BLaER1 treated with 17β-estradiol and CSF1 and Interleukin-3, amounts not matched to agents 10 nM and 100 nM (cell line): ENCODE results near the gene EEFSEC.

Experiments used
- H3K27ac ChIP-seq, 11 experiments: shearing (Covaris generic); formaldehyde crosslinking; 2 replicates each; pipeline ENCODE4 v1.8.1; 2022
- H3K27me3 ChIP-seq, 11 experiments: shearing (Covaris generic); formaldehyde crosslinking; 2 replicates each; pipeline ENCODE4 v1.8.1; 2022
- H3K36me3 ChIP-seq, 11 experiments: shearing (Covaris generic); formaldehyde crosslinking; 2 replicates each; pipeline ENCODE4 v1.8.1; 2022
- H3K4me1 ChIP-seq, 10 experiments: shearing (Covaris generic); formaldehyde crosslinking; 2 replicates each; pipeline ENCODE4 v1.8.1; 2022
- H3K4me2 ChIP-seq, 11 experiments: shearing (Covaris generic); formaldehyde crosslinking; 2 replicates each; pipeline ENCODE4 v1.8.1; 2022
- H3K4me3 ChIP-seq, 10 experiments: shearing (Covaris generic); formaldehyde crosslinking; 2 replicates each; pipeline ENCODE4 v1.8.1; 2022
- H3K9ac ChIP-seq, 11 experiments: shearing (Covaris generic); formaldehyde crosslinking; 2 replicates each; pipeline ENCODE4 v1.8.1; 2022
- H3K9me3 ChIP-seq, 11 experiments: shearing (Covaris generic); formaldehyde crosslinking; replicated peaks in 1 of 11; 2 replicates each; pipeline ENCODE4 v1.8.1; 2022
- H4K20me1 ChIP-seq, 11 experiments: shearing (Covaris generic); formaldehyde crosslinking; 2 replicates each; pipeline ENCODE4 v1.8.1; 2022
- Cebpa-rat ChIP-seq, 11 experiments: shearing (Covaris generic); IDR thresholded peaks; 2 replicates each; pipeline ENCODE4 v1.8.1; 2022

EEFSEC gene

DNA sequence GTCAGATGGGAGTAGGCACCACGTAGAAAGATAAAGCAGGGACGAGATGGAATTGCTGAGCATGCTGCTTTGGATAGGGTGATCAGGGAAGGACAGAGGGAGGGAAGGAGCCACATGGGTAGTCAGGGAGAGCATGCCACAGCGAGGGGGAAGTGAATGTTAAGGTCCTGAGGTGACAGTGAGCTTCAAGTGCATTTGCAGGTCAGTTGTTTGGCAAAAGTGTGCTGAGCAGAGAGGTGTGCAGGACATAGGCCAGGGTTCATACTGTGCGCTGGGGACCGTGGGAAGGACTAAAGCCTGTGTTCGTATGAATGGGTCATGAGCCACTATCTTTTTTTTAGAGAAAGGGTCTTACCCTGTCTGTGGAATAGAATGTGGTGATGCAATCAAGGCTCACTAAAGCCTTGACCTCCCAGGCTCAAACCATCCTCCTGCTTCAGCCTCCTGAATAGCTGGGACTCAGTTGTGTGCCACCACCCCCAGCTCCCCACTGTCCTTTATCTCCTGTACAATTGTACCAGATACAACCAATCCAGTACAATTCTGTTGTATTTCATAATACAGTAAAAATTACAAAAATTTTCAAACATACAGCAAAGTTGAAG lies 205.9 kb downstream of the EEFSEC start:
- 0 out of 20 replicates have a peak, but pooled peaks cover 0 to 6% (median 0%) of the 10 kb centered on the region in 10 experiments for H3K4me1 ChIP-seq
- peaks cover 0 to 24% (median 9%) of the 10 kb centered on the region in 11 experiments; a peak in 8 of 22 replicates for H3K36me3 ChIP-seq
- H3K27me3 ChIP-seq = no peaks in the 10 kb centered on the region
- peak in 1 of 11 experiments; percentile 63; a peak in 2 of 22 replicates for TF ChIP-seq Cebpa-rat (IDR thresholded peaks at IDR 0.05)
- no peak overlapping the region for H3K27ac ChIP-seq
- no peaks in the 10 kb centered on the region for H3K9me3 ChIP-seq
- H3K4me2 ChIP-seq = no peak overlapping the region
- H3K9ac ChIP-seq = no peak overlapping the region
- H4K20me1 ChIP-seq = peaks cover 0 to 16% (median 0%) of the 10 kb centered on the region in 11 experiments; a peak in 6 of 22 replicates
- no peak overlapping the region for H3K4me3 ChIP-seq

DNA sequence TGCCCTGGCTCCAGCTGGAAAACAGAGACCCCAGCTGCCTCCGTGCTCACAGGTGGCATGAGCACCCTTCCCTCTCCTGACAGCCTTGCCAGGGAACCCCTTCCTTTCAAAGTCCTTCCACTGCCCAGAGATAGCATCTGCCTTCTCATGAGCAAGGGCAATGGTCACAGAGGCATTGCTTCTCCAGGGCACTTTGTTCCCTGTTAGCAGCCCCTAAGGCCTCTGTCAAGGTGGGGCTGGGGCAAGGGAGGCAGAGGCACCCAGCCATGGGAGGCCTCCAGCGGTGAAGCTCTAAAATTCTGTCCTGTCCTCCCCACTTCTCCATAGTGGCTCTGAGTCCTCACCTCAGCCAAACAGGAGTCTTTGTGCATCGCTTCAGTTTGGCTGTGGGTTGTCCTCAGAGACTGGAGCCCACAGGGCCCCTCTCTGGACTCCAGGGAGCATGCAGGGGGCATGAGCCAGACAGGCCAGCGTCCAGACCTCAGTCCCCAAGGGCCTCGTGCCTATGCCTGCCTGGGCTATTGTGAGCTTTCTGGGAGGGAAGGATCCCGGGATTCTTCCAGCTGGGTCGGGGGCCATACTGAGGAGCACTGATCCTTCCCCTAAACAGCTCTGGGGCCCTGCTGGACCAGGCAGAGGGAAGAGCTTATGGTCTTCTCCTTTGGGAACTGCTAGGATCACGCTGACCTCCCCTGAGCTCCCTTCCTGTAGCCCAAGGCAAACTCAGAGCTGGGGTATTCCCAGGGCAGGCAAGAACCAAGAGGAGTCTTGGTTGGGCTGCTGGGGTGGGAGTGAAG lies 206.8 kb downstream of the EEFSEC start:
- Histone ChIP-seq H3K27me3 (no peaks in the 10 kb centered on the region), H3K4me3 (no peak overlapping the region), H3K4me2 (no peak overlapping the region), H3K4me1 (0 out of 20 replicates have a peak, but pooled peaks cover 0 to 6% (median 0%) of the 10 kb centered on the region in 10 experiments), H3K9ac (no peak overlapping the region), H3K27ac (no peak overlapping the region), H3K9me3 (no peaks in the 10 kb centered on the region), H3K36me3 (peaks cover 0 to 24% (median 9%) of the 10 kb centered on the region in 11 experiments; a peak in 8 of 22 replicates), H4K20me1 (peaks cover 0 to 25% (median 0%) of the 10 kb centered on the region in 11 experiments; a peak in 6 of 22 replicates)
- no peak for TF ChIP-seq Cebpa-rat (IDR thresholded peaks at IDR 0.05)

DNA sequence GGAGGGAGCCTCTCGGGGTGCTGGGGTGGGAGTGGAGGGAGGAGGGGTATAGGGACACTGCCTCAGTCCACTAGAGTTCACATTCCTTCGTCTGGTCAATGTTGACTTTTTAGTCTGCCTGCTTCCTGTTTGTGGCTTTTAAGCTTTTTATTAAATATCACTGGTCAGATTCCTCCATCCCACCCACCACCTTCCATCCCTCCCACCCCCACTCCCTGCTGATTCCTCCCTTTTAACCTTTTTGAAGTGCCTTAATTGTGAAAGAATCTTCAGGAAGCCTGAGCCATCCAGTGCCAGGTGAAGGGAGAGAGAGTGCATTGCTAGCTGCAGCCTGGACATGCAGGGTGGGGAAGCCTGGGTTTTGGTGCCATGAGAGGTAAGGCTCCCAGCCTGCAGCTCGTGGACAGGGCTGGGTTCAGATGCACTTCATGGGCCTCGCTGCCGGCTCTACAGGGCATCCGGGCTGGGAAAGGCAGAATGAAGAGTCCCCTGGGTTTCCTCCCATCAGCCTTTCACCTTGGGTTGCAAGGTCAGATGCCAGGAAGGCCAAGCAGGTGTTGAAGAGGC lies 207.5 kb downstream of the EEFSEC start:
- peaks cover 0 to 31% (median 0%) of the 10 kb centered on the region in 11 experiments; a peak in 5 of 22 replicates for H4K20me1 ChIP-seq
- H3K4me3 ChIP-seq = no peak overlapping the region
- no peak overlapping the region for H3K27ac ChIP-seq
- no peak overlapping the region for H3K9ac ChIP-seq
- H3K4me2 ChIP-seq = no peak overlapping the region
- TF ChIP-seq Cebpa-rat (IDR thresholded peaks at IDR 0.05) = no peak
- H3K27me3 ChIP-seq = no peaks in the 10 kb centered on the region
- H3K36me3 ChIP-seq = peaks cover 0 to 24% (median 9%) of the 10 kb centered on the region in 11 experiments; a peak in 8 of 22 replicates
- H3K9me3 ChIP-seq = no peaks in the 10 kb centered on the region
- 0 out of 20 replicates have a peak, but pooled peaks cover 0 to 6% (median 0%) of the 10 kb centered on the region in 10 experiments for H3K4me1 ChIP-seq

DNA sequence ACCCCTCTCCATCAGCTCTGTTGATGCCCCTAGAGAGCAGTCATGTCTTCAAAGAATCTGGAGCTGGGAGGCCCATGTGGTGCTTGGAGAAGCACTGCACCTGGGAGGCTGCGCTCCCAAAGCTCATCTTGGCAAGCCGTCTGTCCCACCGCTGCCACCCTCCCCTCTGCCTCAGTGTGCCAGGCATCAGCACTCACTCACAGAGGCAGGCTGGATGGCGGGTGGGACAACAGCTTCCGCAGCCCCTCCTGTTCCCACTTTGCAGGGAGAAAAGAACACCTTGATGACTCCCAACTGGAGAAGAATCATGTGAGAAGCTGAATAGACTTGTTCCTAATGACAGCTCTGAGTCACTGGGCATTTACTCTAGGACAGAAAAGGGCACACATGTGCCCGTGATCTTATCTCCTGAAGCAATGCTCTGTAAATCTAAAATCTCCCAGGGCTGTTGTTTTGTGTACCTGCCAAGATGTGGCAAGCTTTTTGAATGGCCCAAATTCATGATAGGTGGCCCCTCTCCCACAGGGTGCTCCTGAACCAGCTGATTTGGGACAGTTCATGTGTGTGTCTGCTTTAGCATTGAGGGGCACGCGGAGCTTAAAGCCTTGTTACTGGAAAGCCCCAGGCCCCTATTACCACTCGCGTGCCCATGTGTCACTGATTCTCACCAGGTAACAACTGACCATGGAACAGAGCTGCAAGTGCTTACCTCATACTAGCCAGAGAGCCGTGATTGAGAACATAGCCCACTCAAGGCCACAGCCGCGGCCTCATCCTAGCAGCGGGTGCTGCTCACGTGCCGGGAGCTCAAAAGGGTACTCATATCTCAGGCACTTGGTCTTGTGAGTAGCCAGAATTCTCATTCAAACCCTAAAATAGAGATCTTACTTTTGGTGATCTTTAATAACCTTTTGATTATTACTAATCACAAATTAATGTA lies 209.0 kb downstream of the EEFSEC start:
- H3K4me3 ChIP-seq = no peak overlapping the region
- H3K4me2 ChIP-seq = no peak overlapping the region
- no peaks in the 10 kb centered on the region for H3K27me3 ChIP-seq
- TF ChIP-seq Cebpa-rat (IDR thresholded peaks at IDR 0.05) = no peak
- no peaks in the 10 kb centered on the region for H3K9me3 ChIP-seq
- no peak overlapping the region for H3K27ac ChIP-seq
- peaks cover 0 to 8% (median under 1%) of the 10 kb centered on the region in 10 experiments; a peak in 6 of 20 replicates for H3K4me1 ChIP-seq
- H3K36me3 ChIP-seq = peaks cover 0 to 29% (median 10%) of the 10 kb centered on the region in 11 experiments; a peak in 10 of 22 replicates
- no peak overlapping the region for H3K9ac ChIP-seq
- peaks cover 0 to 40% (median 0%) of the 10 kb centered on the region in 11 experiments; a peak in 6 of 22 replicates for H4K20me1 ChIP-seq

DNA sequence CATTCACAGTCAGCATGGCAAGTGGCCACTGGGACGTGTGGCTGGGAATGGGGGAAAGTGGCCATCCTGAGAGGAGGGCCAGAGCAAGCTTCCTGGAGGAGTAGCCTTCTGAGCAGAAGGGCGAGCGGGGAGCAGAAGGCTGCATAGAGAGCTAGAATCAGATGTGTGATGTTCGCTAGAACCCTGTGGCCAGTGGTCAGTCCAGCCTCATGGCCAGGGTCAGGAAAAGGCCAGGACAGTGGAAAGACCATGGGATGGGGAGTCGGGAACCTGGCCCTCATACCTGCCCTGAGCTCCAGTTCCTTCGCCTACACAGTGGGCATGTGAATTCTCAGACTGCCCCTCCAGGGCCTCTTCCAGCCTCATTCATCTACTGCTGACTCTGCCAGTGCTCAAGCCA lies 211.0 kb downstream of the EEFSEC start:
- Histone ChIP-seq H3K9me3 (no peaks in the 10 kb centered on the region), H3K4me1 (peaks cover 9 to 28% (median 21%) of the 10 kb centered on the region in 10 experiments; a peak in 19 of 20 replicates), H3K4me2 (no peak overlapping the region), H3K4me3 (no peak overlapping the region), H3K27ac (no peak overlapping the region), H3K9ac (no peak overlapping the region), H4K20me1 (peaks cover 0 to 41% (median under 1%) of the 10 kb centered on the region in 11 experiments; a peak in 7 of 22 replicates), H3K27me3 (no peaks in the 10 kb centered on the region), H3K36me3 (peaks cover 0 to 22% (median 0%) of the 10 kb centered on the region in 11 experiments; a peak in 6 of 22 replicates)
- no peak for TF ChIP-seq Cebpa-rat (IDR thresholded peaks at IDR 0.05)

DNA sequence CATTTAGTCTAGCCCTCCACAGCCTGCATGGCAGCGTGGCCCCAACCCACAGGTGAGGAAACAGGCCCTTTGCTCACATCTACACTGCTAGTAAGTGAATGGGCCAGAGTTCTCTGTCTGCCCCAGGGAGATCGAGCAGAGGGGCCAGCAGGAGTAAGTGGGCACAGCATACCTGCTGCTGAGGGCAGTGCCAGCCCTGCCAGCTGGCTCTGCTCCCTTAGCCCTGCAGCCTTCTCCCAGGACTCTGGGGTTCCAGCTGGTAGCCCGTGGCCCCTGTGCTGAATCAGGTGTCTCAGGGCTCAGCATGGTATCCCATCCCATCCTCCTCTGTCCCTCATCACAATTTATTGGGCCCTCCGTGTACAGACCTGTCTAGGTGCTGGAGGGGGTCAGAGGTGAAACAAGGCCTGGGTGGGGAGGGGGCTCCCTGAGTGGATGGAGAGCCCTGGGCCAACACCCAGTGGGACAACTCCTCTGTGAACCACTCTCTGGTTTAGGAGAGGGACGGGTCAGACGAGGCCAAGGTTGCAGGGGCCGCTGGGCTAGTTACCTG lies 211.6 kb downstream of the EEFSEC start:
- Histone ChIP-seq H3K9me3 (no peaks in the 10 kb centered on the region), H3K27ac (no peak overlapping the region), H3K9ac (no peak overlapping the region), H3K27me3 (no peaks in the 10 kb centered on the region), H3K4me3 (no peak overlapping the region), H3K4me1 (peaks cover 14 to 34% (median 27%) of the 10 kb centered on the region in 10 experiments), H3K36me3 (peaks cover 0 to 22% (median 0%) of the 10 kb centered on the region in 11 experiments; a peak in 6 of 22 replicates), H4K20me1 (peaks cover 0 to 47% (median 7%) of the 10 kb centered on the region in 11 experiments; a peak in 11 of 22 replicates), H3K4me2 (no peak overlapping the region)
- TF ChIP-seq Cebpa-rat (IDR thresholded peaks at IDR 0.05) = no peak

DNA sequence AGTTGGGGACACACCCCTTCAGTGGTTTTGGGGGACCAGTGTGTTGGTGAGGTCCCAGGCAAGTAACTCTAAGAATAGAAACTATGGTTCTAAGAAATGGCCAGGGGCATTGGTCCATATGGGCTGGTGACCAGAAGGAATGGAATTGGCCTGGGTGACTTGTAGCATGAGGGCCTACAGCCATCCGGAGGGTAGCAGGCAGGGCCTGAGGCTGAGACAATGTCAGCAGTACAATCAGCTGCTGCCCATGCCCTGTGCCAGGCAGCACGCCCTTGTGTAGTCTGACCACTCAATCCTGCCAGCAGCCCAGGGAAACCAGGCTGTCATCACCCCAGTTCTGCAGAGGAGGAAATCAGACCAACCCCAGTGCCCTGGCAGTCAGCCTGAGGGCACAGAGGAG lies 212.9 kb downstream of the EEFSEC start:
- Histone ChIP-seq H4K20me1 (peaks cover 0 to 60% (median 14%) of the 10 kb centered on the region in 11 experiments; a peak in 14 of 22 replicates), H3K9ac (no peak overlapping the region), H3K27me3 (no peaks in the 10 kb centered on the region), H3K4me3 (no peak overlapping the region), H3K4me2 (no peak overlapping the region), H3K27ac (no peak overlapping the region), H3K9me3 (no peaks in the 10 kb centered on the region), H3K4me1 (peaks cover 21 to 46% (median 39%) of the 10 kb centered on the region in 10 experiments), H3K36me3 (peaks cover 0 to 22% (median 0%) of the 10 kb centered on the region in 11 experiments; a peak in 6 of 22 replicates)
- TF ChIP-seq Cebpa-rat (IDR thresholded peaks at IDR 0.05) = no peak

DNA sequence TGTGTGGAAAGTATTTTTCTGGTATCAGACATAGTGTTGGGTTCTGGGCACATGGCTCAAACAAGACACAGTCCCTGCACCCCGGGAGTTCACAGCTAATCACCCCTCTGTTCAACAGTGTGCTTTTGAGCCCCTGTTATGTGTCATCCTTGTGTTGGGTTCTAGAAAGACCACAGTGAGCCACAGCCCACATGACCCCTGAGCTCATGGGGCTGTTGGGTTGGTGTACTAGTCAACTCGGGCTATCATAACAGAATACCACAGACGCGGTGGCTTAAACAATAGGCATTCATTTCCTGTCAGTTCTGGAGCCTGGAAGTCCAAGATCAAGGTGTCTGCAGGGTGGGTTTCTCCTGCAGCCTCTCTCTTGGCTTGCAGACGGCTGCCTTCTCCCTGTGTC lies 213.4 kb downstream of the EEFSEC start:
- no peak overlapping the region for H3K9ac ChIP-seq
- H4K20me1 ChIP-seq = peaks cover 0 to 65% (median 19%) of the 10 kb centered on the region in 11 experiments; a peak in 16 of 22 replicates
- no peak for TF ChIP-seq Cebpa-rat (IDR thresholded peaks at IDR 0.05)

More for the DNA sequence above, 213.4 kb downstream of the EEFSEC start:
- Histone ChIP-seq H3K4me1 (peaks cover 21 to 49% (median 44%) of the 10 kb centered on the region in 10 experiments), H3K27me3 (no peaks in the 10 kb centered on the region), H3K4me3 (no peak overlapping the region), H3K27ac (no peak overlapping the region), H3K36me3 (peaks cover 0 to 17% (median 0%) of the 10 kb centered on the region in 11 experiments; a peak in 6 of 22 replicates), H3K9me3 (no peaks in the 10 kb centered on the region), H3K4me2 (no peak overlapping the region)
